HG02840 (cell line): Measurements from ENCODE around the gene ACAD10.

Source experiments
- ATAC-seq: cut with Tn5 transposase; IDR thresholded peaks from one replicate; pipeline ENCODE4 v1.9.1; 2021; ENCODE audit warnings: mild to moderate bottlenecking, moderate library complexity, moderate number of reproducible peaks; ENCODE audit not compliant: unreplicated experiment, low FRiP score

The ACAD10 gene

GRCh38 chr12:111806304-111806703 is 120.5 kb downstream of the ACAD10 start:
- ATAC-seq = no peak
